ENCODE data around the gene PLEKHM3. TPM values are rescaled to one million over a fixed set of nuclear protein-coding genes. Genes with fewer than 3 reads are reported as not detected.

PLEKHM3 gene
- total RNA-seq, 1 experiment from 2014 or later: 2.5 TPM

DNA sequence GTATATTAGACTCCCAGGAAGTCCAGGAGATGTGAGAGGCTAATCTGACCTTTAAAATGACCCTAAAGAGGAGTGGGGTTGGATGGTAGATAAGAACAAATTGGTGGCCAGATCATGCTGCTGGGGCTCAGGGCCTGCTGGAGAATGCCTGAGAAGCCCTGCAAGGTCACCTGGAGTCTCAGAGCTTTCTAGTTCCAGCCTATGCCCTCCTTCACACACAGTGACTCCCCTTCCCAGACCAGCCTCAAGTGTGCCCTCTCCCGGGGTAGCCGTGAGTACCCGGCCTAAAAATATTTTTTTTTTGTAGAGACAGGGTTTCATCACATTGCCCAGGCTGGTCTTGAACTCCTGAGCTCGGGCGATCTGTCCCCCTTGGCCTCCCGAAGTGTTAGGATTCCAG, 211.4 kb downstream of the PLEKHM3 start:
- DNase-seq (ENCODE audit: low read depth, low spot score) (no peak), ATAC-seq (no peak)
- TF ChIP-seq CTCF (IDR thresholded peaks at IDR 0.05): no peak
- TF ChIP-seq SIN3A (IDR thresholded peaks at IDR 0.05; ENCODE audit: borderline replicate concordance, insufficient read depth, low read depth, low read length): no peak
- TF ChIP-seq TCF7L2 (IDR thresholded peaks at IDR 0.05; ENCODE audit: low read depth, low read length): no peak
- no peak for TF ChIP-seq POLR2AphosphoS5 (IDR thresholded peaks at IDR 0.05; ENCODE audit: low read depth, low read length)
- TF ChIP-seq, protein P1, sequence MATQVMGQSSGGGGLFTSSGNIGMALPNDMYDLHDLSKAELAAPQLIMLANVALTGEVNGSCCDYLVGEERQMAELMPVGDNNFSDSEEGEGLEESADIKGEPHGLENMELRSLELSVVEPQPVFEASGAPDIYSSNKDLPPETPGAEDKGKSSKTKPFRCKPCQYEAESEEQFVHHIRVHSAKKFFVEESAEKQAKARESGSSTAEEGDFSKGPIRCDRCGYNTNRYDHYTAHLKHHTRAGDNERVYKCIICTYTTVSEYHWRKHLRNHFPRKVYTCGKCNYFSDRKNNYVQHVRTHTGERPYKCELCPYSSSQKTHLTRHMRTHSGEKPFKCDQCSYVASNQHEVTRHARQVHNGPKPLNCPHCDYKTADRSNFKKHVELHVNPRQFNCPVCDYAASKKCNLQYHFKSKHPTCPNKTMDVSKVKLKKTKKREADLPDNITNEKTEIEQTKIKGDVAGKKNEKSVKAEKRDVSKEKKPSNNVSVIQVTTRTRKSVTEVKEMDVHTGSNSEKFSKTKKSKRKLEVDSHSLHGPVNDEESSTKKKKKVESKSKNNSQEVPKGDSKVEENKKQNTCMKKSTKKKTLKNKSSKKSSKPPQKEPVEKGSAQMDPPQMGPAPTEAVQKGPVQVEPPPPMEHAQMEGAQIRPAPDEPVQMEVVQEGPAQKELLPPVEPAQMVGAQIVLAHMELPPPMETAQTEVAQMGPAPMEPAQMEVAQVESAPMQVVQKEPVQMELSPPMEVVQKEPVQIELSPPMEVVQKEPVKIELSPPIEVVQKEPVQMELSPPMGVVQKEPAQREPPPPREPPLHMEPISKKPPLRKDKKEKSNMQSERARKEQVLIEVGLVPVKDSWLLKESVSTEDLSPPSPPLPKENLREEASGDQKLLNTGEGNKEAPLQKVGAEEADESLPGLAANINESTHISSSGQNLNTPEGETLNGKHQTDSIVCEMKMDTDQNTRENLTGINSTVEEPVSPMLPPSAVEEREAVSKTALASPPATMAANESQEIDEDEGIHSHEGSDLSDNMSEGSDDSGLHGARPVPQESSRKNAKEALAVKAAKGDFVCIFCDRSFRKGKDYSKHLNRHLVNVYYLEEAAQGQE (IDR thresholded peaks at IDR 0.05; ENCODE audit: insufficient read depth in 1 of 2, low read depth in 2 of 2, low read length in 1 of 2): no peak
- Histone ChIP-seq H3K9me3 (ENCODE audit: control insufficient read depth, insufficient read depth, low read depth, low read length) (no peaks in the 10 kb centered on the region), H3K36me3 (ENCODE audit: control insufficient read depth, insufficient read depth, low read length) (no peaks in the 10 kb centered on the region), H3K4me1 (ENCODE audit: control insufficient read depth, insufficient read depth, low read length) (no peaks in the 10 kb centered on the region; the same call in 1 of the 2 replicates), H3K27ac (ENCODE audit: low read length) (no peak overlapping the region), H3K4me3 (ENCODE audit: low read depth in 2 of 2, low read length in 2 of 2) (no peak overlapping the region), H3K27me3 (ENCODE audit: control insufficient read depth, insufficient read depth, low read length) (no peaks in the 10 kb centered on the region)
- POLR2A ChIA-PET: no interaction called here
- in situ Hi-C loops (cut with HindIII; ENCODE audit: low pct_unique_long_range_greater_than_20kb, low sequenced_read_pairs): no loop called here
- no TSS peak for BruUV-seq (replicated peaks)
- CTCF ChIA-PET: no interaction called here
- intact Hi-C loops (cut with micrococcal nuclease; ENCODE audit: unreplicated experiment): no loop called here

DNA sequence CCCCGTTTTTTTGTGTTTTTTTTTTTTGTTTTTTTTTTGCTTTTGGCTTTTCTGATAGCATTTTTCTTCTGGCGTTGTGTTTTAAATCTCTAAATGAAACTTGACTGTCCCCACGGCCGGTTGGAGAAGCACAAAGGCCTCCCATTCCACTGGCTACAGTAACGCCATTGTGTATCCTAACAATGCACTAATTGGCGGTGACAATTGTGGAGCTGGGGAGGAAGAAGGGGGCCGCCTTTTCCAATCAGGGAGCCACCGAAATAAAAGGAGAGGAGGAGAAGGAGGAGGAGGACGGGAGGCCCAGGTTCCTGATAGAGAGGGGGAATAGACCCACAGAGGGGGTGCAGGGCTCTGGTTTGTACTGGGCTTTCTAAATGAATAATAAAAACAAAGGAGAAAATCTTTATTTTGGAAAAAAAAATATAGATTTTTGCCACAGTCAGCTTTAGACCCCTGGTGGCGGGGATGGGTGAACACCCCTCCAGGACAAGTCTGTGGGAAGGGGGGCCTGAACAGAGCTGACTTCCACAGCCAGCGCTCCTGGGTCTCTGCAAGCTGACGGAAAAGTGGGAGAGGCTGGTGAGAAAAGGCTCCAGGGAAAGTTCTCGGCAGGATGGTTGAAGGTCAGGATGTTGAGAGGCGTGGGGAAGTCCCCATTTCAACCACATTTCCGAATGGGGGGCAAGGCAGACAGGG, 212.0 kb downstream of the PLEKHM3 start:
- POLR2A ChIA-PET: interaction anchor here (0.9 kb wide), 1 partner anchor 103 kb away, joined by 9 read pairs; no protein-coding TSS in a partner anchor
- CTCF ChIA-PET: no interaction called here
- H3K27ac ChIP-seq (ENCODE audit: low read length): no peak overlapping the region
- no peaks in the 10 kb centered on the region for H3K36me3 ChIP-seq (ENCODE audit: control insufficient read depth, insufficient read depth, low read length)
- no peaks in the 10 kb centered on the region; the same call in 1 of the 2 replicates for H3K4me1 ChIP-seq (ENCODE audit: control insufficient read depth, insufficient read depth, low read length)
- in situ Hi-C loops (cut with HindIII; ENCODE audit: low pct_unique_long_range_greater_than_20kb, low sequenced_read_pairs): no loop called here
- BruUV-seq (replicated peaks): no TSS peak
- intact Hi-C loops (cut with micrococcal nuclease; ENCODE audit: unreplicated experiment): no loop called here
- H3K27me3 ChIP-seq (ENCODE audit: control insufficient read depth, insufficient read depth, low read length): no peaks in the 10 kb centered on the region
- no peak overlapping the region for H3K4me3 ChIP-seq (ENCODE audit: low read depth in 2 of 2, low read length in 2 of 2)
- ATAC-seq (no peak), DNase-seq (ENCODE audit: low read depth, low spot score) (no peak)
- H3K9me3 ChIP-seq (ENCODE audit: control insufficient read depth, insufficient read depth, low read depth, low read length): no peaks in the 10 kb centered on the region
- TF ChIP-seq, protein P1 (IDR thresholded peaks at IDR 0.05; ENCODE audit: insufficient read depth in 1 of 2, low read depth in 2 of 2, low read length in 1 of 2): no peak
- TF ChIP-seq TCF7L2 (IDR thresholded peaks at IDR 0.05; ENCODE audit: low read depth, low read length) (no peak), POLR2AphosphoS5 (IDR thresholded peaks at IDR 0.05; ENCODE audit: low read depth, low read length) (no peak), CTCF (IDR thresholded peaks at IDR 0.05) (no peak), SIN3A (IDR thresholded peaks at IDR 0.05; ENCODE audit: borderline replicate concordance, insufficient read depth, low read depth, low read length) (no peak)

Data from Panc1 (cell line).